HG02678 (cell line): ENCODE data around the gene SRRD.
"Not testable (repeated sequence)": the region's sequence is repeated elsewhere in the genome, so short reads cannot be mapped to it uniquely, and the experiment has no call there.

Experiments
- ATAC-seq: cut with Tn5 transposase; IDR thresholded peaks from one replicate; pipeline ENCODE4 v1.9.1; 2021; ENCODE audit warnings: mild to moderate bottlenecking, moderate library complexity; ENCODE audit not compliant: unreplicated experiment

The SRRD gene

DNA sequence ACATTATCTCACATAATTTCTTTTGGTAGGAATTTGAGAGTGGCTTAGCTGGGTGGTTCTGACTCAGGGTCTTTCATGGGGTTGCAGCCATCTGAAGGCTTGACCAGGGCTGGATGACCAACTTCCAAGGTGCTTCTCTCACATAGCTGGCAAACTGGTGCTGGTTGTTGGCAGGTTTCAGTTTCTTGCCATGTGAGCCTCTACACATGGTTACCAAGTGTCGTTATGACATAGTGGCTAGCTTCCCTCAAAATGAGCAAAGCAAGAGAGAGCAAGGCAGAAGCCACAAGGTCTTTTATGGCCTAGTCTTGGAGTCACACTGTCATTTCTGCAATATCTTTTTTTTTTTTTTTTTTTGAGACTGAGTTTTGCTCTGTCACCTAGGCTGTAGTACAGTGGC is 32.8 kb downstream of the SRRD start:
- ATAC-seq = no peak

DNA sequence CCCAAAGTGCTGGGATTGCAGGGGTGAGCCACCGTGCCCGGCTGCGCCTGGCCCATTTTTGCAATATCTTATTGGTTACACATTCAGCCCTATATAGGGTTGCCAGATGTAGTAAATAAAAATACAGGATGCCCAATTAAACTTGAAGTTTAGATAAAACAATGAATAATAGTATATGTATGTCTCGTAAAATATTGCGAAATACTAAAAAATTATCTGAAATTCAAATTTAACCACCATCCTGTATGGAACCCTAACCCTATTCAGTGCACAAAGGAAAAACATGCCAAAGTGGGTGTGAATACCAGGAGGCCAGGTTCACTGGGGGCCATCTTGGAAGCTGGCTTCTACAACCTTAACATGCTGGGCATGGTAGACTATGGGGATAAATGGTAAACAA is 33.8 kb downstream of the SRRD start:
- ATAC-seq = no peak

DNA sequence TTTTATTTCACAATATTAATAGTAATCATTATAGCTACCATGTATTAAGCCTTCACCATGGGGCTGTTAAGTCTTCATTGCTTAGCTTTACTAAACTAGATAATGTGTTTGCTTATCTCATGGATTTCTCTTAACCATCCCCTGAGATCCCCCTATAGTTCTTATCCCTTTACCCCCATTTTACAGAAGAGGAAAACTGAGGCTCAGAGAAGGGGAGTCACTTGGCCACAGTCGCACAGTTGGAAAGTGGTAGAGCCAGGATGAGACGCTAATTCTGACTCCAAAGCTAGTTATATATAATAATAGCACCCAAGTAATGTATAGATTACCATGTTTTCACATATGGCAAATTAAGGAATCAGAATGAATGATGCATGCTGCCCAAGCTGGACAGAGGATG is 38.3 kb downstream of the SRRD start:
- ATAC-seq = no peak

DNA sequence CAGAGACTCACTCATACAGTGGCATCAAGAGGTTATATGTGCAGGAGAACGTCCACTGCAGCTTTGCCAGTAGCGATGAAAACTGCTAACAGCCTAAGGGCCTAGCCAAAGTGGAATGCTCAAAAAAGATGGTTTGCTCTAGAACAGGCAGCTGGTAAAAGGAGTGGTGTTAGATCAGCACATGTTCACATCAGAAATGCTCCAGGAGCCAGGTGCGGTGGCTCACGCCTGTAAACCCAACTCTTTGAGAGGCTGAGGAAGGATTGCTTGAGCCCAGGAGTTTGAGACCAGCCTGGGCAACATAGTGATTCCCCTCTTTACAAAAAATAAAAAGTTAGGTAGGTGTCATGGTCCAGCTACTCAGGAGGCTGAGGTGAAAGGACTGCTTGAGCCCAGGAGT is 38.9 kb downstream of the SRRD start:
- no peak for ATAC-seq

GRCh38 chr22:26524870-26525269 is 41.2 kb downstream of the SRRD start:
- no peak for ATAC-seq

GRCh38 chr22:26525946-26526564 is 42.4 kb downstream of the SRRD start:
- no peak for ATAC-seq

- no peak for ATAC-seq
Measured at GRCh38 chr22:26527167-26527566, 43.5 kb downstream of the SRRD start.

- no peak for ATAC-seq
Measured at GRCh38 chr22:26527574-26528465, 44.1 kb downstream of the SRRD start.

DNA sequence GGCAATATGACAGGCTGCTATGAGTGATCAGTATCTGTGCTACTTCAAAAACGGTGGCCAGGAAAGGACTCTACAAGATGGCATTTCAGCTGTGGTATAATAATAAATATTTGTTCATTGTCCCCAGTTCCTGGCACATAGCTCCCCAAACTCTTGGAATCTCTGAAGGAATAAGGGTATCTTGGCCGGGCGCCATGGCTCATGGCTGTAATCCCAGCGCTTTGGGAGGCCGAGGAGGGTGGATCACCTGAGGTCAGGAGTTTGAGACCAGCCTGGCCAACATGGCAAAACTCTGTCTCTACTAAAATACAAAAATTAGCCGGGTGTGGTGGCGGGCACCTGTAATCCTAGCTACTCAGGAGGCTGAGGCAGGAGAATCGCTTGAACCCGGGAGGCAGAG is 44.8 kb downstream of the SRRD start:
- not testable (repeated sequence) for ATAC-seq

DNA sequence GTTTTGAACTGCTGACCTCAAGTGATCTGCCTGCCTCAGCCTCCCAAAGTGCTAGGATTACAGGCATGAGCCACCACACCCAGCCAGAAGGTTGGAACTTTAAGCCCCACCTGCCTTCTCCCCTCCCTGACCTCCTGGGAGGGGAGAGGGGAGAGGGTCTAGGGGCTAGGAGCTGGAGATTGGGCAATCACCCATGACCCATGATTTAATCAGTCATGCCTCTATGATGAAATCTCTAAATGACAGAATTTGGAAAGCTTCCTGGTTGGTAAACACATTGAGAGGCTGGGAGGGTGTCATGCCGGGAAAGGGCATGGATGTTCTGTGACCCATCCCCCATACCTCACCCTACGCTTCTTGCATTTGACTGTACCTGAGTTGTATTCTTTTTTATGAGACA is 45.7 kb downstream of the SRRD start:
- ATAC-seq = no peak

- no peak for ATAC-seq
Measured at GRCh38 chr22:26534171-26534855, 50.6 kb downstream of the SRRD start.

DNA sequence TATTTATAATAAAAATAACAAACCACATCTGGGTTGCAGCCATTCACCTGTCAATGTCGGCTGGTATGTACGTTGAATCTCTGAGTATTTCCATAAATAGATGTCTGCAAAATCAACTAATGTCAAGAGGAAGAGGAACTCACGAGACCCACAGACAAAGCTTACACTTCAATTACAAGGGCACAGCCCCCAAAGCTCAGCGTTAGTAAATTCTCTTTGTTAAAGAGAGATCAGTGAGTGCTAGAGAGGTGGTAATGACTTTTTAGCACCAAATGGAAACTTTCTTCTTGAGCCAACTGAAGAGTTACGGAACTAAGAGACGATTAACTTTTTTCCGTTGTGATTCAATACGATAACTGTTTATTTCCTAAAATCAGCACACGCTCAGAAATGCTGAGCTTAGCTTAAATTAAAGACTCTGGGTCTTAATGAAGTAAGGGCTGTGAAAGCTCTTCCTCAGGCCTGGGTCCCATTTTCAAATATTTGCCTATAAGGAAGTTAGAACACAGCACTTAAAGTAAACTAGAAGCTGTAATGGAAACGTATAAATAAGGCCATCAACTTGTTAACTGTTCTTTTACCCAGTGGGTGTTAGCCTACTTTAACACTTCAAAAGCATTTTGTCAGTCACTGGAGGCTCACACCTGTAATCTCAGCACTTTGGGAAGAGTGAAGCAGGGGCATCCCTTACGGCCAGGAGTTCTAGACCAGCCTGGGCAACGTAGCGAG is 51.4 kb downstream of the SRRD start:
- ATAC-seq = no peak

DNA sequence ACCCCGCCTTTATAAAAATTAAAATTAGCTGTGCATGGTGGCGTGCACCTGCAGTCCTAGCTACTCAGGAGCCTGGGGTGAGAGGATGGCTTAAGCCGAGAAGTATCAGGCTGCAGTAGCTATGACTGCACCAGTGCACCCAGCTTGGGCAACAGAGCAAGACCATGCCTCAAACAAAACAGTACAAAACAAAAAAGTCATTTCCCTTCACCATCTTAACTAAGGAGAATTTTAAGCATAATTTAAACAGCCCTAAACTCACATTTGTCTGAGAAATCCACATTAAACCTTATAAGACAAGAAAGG is 51.9 kb downstream of the SRRD start:
- no peak for ATAC-seq

DNA sequence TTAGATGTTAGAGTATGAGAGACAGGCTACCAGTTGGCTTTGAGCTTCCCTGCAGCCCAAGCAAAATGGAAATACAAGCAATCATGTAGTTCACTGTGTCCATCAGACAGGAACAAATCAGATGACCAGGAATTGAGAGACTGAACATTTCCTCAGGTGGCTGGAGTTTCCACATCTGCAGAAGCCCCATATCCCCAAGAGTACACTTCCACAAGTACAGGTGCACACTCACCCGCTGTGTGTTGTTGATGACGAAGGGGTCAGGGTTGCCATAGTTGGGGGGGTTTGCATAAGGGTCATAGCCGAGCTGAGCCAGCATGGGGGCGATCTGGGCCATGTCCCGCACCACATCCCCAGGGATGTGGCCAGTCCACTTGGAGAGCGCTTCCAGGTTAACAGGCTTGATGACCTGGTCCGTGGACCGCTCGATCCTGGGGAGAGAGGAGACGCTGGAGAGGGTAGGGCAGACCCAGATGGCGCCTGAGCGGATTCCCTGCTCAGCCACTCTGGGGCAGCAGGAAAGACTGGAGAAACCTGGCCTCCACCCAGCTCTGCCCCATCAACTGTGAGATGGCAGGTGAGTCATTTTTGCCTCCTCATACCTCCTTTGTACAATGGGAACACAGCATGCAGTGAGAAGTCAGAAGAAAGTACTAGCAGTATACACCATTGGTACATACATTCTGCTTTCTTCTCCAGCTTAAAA is 52.5 kb downstream of the SRRD start:
- ATAC-seq = no peak

DNA sequence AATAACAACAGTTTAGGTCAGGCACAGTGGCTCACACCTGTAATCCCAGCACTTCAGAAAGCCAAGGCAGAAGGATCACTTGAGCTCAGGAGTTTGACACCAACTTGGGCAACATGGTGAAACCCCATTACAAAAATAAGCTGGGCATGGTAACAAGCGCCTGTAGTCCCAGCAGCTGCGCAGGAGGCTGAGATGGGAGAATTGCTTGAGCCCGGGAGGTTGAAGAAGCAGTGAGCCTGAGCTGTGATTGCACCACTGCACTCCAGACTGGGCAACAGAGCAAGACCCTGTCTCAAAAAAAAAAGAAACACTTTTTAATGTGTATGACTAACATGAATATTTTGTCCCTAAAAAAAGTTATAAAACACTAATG is 53.1 kb downstream of the SRRD start:
- no peak for ATAC-seq

GRCh38 chr22:26540119-26540518 is 56.4 kb downstream of the SRRD start:
- no peak for ATAC-seq

- no peak for ATAC-seq
Measured at GRCh38 chr22:26541167-26541819, 57.6 kb downstream of the SRRD start.

DNA sequence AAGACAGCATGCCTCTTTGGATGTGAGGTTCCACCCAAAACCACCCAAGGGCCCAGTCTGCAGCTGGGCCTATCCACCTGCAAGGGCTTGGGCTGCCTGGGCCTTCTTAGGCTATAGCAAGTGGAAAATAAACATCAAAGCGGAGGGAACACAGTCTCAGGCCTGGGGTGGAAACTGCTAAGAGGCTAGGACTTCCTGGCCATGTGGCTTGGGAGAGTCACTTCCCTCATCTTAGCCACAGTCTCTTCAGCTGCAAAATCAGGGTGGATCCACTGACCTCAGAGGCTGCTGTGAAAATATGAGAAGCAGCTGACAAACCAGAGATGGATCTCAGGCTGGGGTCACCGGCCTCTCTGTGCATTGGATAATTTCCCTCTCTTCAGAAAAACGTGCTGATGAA is 59.2 kb downstream of the SRRD start:
- ATAC-seq = no peak
